Aorta (tissue), 5 donors: ENCODE data around the gene CEBPZ. TPM values are rescaled to one million over a fixed set of nuclear protein-coding genes. Genes with fewer than 3 reads are reported as not detected.

Experiments used
- ATAC-seq: fragments of 200-7000 bp; cut with Tn5 transposase; one replicate; pipeline ENCODE4 v1.9.1; 2022; ENCODE audit warnings: moderate library complexity; ENCODE audit not compliant: low FRiP score
- DNase-seq, 2 donors: peaks; one replicate each; pipeline ENCODE4 v3.0.0-alpha.2; 2020
- H3K27ac ChIP-seq, 2 donors: one replicate each; pipeline ENCODE4 v1.5.1; 2013; ENCODE audit warnings: low read length in 2 of 2, mild to moderate bottlenecking in 2 of 2, moderate library complexity in 2 of 2, control low read depth in 1 of 2, inconsistent platforms in 1 of 2, low read depth in 1 of 2
- H3K27me3 ChIP-seq, 2 donors: one replicate each; pipeline ENCODE4 v1.6.1; 2013; ENCODE audit warnings: control low read depth in 1 of 2, low read length in 1 of 2, mild to moderate bottlenecking in 1 of 2, moderate library complexity in 1 of 2; ENCODE audit not compliant: insufficient read depth in 2 of 2, control insufficient read depth in 1 of 2
- H3K36me3 ChIP-seq, 2 donors: one replicate each; pipeline ENCODE4 v1.6.1; 2013; ENCODE audit warnings: control low read depth in 1 of 2, low read length in 1 of 2, mild to moderate bottlenecking in 1 of 2; ENCODE audit not compliant: insufficient read depth in 2 of 2, control insufficient read depth in 1 of 2
- H3K4me1 ChIP-seq, 2 donors: one replicate each; pipeline ENCODE4 v1.6.1; 2013; ENCODE audit warnings: low read length in 2 of 2, control low read depth in 1 of 2, mild to moderate bottlenecking in 1 of 2, moderate library complexity in 1 of 2; ENCODE audit not compliant: insufficient read depth in 2 of 2, control insufficient read depth in 1 of 2
- H3K4me3 ChIP-seq, 2 donors: one replicate each; pipeline ENCODE4 v1.5.1; 2013; ENCODE audit warnings: low read length in 2 of 2, control low read depth in 1 of 2, mild to moderate bottlenecking in 1 of 2
- H3K9me3 ChIP-seq: one replicate; pipeline ENCODE4 v1.6.1; 2013; ENCODE audit warnings: mild to moderate bottlenecking, low read length; ENCODE audit not compliant: control insufficient read depth
- WGBS, 2 donors: extraction: QIAGEN DNeasy Blood & Tissue Kit; methylation state at CpG; one replicate each; pipeline ENCODE4 v1.1.7; 2013; 5-methylcytosine and 5-hydroxymethylcytosine counted together
- intact Hi-C, 2 donors: fragments of 100-400 bp; cut with DNase I; formaldehyde crosslinking; loops; one replicate each; pipeline versions ENCODE4 v1.14.2 to v1.15.0; 2022
- polyA plus RNA-seq, 2 donors: library from polyadenylated mRNA; stranded (reverse); fragments of 200-250 nt; gene quantifications; one replicate each; pipeline ENCODE4 v1.2.3, GENCODE V29; 2013
- total RNA-seq, 2 donors: library from RNA; stranded (reverse); fragmentation: NEBNext Ultra II Directional; extraction: Animal tissue kit (Norgen Biotek cat#: 25700); gene quantifications; one replicate each; pipeline ENCODE4 v1.2.1, GENCODE V29; 2021
- donor health status: healthy with polysubstance abuse.
- donor health status: Bipolar disorder and iron deficiency.
- donor health status: DM: no; HTN: no; CAD: no.
- donor health status: DM: no; HTN: no; CAD: no.
- donor health status: DM: yes; HTN: yes; CAD: no.

Gene CEBPZ
- total and polyA plus RNA-seq, 4 donors: 19.5 to 38.1 (median 36.0) TPM

- H3K36me3 ChIP-seq: no peaks in the 10 kb centered on the region
- no peak overlapping the region for H3K4me3 ChIP-seq
- no peak for DNase-seq
- 82 to 93% methylated on average over 1 of the region's 1 CpG for WGBS, 2 donors
- H3K27ac ChIP-seq: no peak overlapping the region
- ATAC-seq: no peak
- no peaks in the 10 kb centered on the region for H3K9me3 ChIP-seq
- no peaks in the 10 kb centered on the region for H3K4me1 ChIP-seq
- intact Hi-C loops: no loop called here
- H3K27me3 ChIP-seq: no peaks in the 10 kb centered on the region
Measured at GRCh38 chr2:37192551-37192950, 38.8 kb downstream of the CEBPZ start.

- ATAC-seq (no peak), DNase-seq (no peak)
- H3K4me3 ChIP-seq: no peak overlapping the region
- no peaks in the 10 kb centered on the region for H3K9me3 ChIP-seq
- no peaks in the 10 kb centered on the region for H3K27me3 ChIP-seq
- no peaks in the 10 kb centered on the region for H3K36me3 ChIP-seq
- 75 to 78% methylated on average over 6 of the region's 6 CpGs for WGBS, 2 donors
- no peaks in the 10 kb centered on the region for H3K4me1 ChIP-seq
- intact Hi-C loops: no loop called here
- no peak overlapping the region for H3K27ac ChIP-seq
Measured at GRCh38 chr2:37191747-37192146, 39.6 kb downstream of the CEBPZ start.

- Histone ChIP-seq H3K27ac (no peak overlapping the region), H3K9me3 (no peaks in the 10 kb centered on the region), H3K27me3 (no peaks in the 10 kb centered on the region), H3K4me1 (no peaks in the 10 kb centered on the region), H3K4me3 (no peak overlapping the region), H3K36me3 (no peaks in the 10 kb centered on the region)
- DNase-seq (no peak), ATAC-seq (no peak)
- 36 to 38% methylated on average over 4 of the region's 4 CpGs for WGBS, 2 donors
- intact Hi-C loops: no loop called here
Measured at GRCh38 chr2:37191253-37191652, 40.1 kb downstream of the CEBPZ start.

GRCh38 chr2:37190290-37190689 lies 41.1 kb downstream of the CEBPZ start:
- ATAC-seq: no peak
- DNase-seq: no peak
- intact Hi-C loops: no loop called here
- H3K4me1 ChIP-seq: no peaks in the 10 kb centered on the region
- H3K4me3 ChIP-seq: no peak overlapping the region
- H3K9me3 ChIP-seq: no peaks in the 10 kb centered on the region
- H3K27ac ChIP-seq: no peak overlapping the region
- 83 to 87% methylated on average over 4 of the region's 4 CpGs for WGBS, 2 donors
- H3K27me3 ChIP-seq: no peaks in the 10 kb centered on the region
- H3K36me3 ChIP-seq: no peaks in the 10 kb centered on the region

- no peak for ATAC-seq
- no peak overlapping the region for H3K4me3 ChIP-seq
- H3K27me3 ChIP-seq: no peaks in the 10 kb centered on the region
- H3K36me3 ChIP-seq: no peaks in the 10 kb centered on the region
- WGBS, 2 donors: 78 to 79% methylated on average over 6 of the region's 6 CpGs
- intact Hi-C loops: no loop called here
- DNase-seq: no peak
- H3K27ac ChIP-seq: no peak overlapping the region
- no peaks in the 10 kb centered on the region for H3K4me1 ChIP-seq
- H3K9me3 ChIP-seq: no peaks in the 10 kb centered on the region
Measured at GRCh38 chr2:37189452-37190153, 41.8 kb downstream of the CEBPZ start.

GRCh38 chr2:37188570-37188969 lies 42.8 kb downstream of the CEBPZ start, which contains the start of gene SULT6B1:
Gene SULT6B1 (minus strand): TSS chr2:37188670. CDS start chr2:37188640, 30 bp downstream.
- ATAC-seq: no peak
- WGBS, 2 donors: 94 to 96% methylated on average over 2 of the region's 2 CpGs
- intact Hi-C loops: no loop called here

GRCh38 chr2:37181726-37182684 lies 49.4 kb downstream of the CEBPZ start:
- Histone ChIP-seq H3K27ac (no peak overlapping the region), H3K27me3 (no peaks in the 10 kb centered on the region), H3K4me3 (no peak overlapping the region), H3K9me3 (no peaks in the 10 kb centered on the region), H3K4me1 (no peaks in the 10 kb centered on the region), H3K36me3 (no peaks in the 10 kb centered on the region)
- WGBS, 2 donors: 67 to 72% methylated on average over 17 of the region's 17 CpGs
- intact Hi-C loops: no loop called here
- DNase-seq (no peak), ATAC-seq (no peak)

More at GRCh38 chr2:37188570-37188969, 42.8 kb downstream of the CEBPZ start, which contains the start of gene SULT6B1:
- Histone ChIP-seq H3K4me1 (no peaks in the 10 kb centered on the region), H3K9me3 (no peaks in the 10 kb centered on the region), H3K27ac (no peak within 1 kb of the TSS), H3K4me3 (no peak within 1 kb of the TSS), H3K27me3 (no peaks in the 10 kb centered on the region), H3K36me3 (no peaks in the 10 kb centered on the region)
- no peak for DNase-seq

GRCh38 chr2:37180640-37181039 lies 50.8 kb downstream of the CEBPZ start:
- no peak for DNase-seq
- Histone ChIP-seq H3K4me3 (no peak overlapping the region), H3K9me3 (no peaks in the 10 kb centered on the region), H3K36me3 (no peaks in the 10 kb centered on the region), H3K27ac (no peak overlapping the region), H3K4me1 (no peaks in the 10 kb centered on the region), H3K27me3 (no peaks in the 10 kb centered on the region)
- no peak for ATAC-seq
- WGBS, 2 donors: 86 to 95% methylated on average over 5 of the region's 5 CpGs
- intact Hi-C loops: no loop called here
